ENCODE data around the gene EGFR. TPM values are rescaled to one million over a fixed set of nuclear protein-coding genes. Genes with fewer than 3 reads are reported as not detected.

EGFR gene
- total RNA-seq, 2 experiments from 2014 or later = 0.09 TPM; not detected in 1

GRCh38 chr7:55110282-55110992 is 91.6 kb downstream of the EGFR start:
- DNase-seq (no peak), ATAC-seq (no peak)
- peaks cover 33% of the 10 kb centered on the region for H3K27me3 Mint-ChIP-seq
- CTCF ChIA-PET = interaction anchor here (0.7 kb wide), 1 partner anchor 30 kb away, joined by 3 read pairs; no protein-coding TSS in a partner anchor
- no peak overlapping the region for H3K27ac Mint-ChIP-seq
- no peaks in the 10 kb centered on the region for H3K36me3 Mint-ChIP-seq (ENCODE audit: low read depth)
- POLR2A ChIA-PET = no interaction called here
- no peaks in the 10 kb centered on the region for H3K9me3 Mint-ChIP-seq (ENCODE audit: low read depth)
- H3K4me1 Mint-ChIP-seq = peaks cover under 1% of the 10 kb centered on the region
- intact Hi-C loops (cut with DNase I, micrococcal nuclease) = no loop called here
- H3K4me3 Mint-ChIP-seq = no peak overlapping the region

GRCh38 chr7:55110993-55111361 is 92.2 kb downstream of the EGFR start:
- ChIA-PET POLR2A (no interaction called here), CTCF (interaction anchor here (0.7 kb wide), 1 partner anchor 30 kb away, joined by 3 read pairs; no protein-coding TSS in a partner anchor)
- Mint-ChIP-seq H3K4me1 (no peaks in the 10 kb centered on the region), H3K27ac (no peak overlapping the region), H3K9me3 (ENCODE audit: low read depth) (no peaks in the 10 kb centered on the region), H3K27me3 (peaks cover 33% of the 10 kb centered on the region), H3K36me3 (ENCODE audit: low read depth) (no peaks in the 10 kb centered on the region), H3K4me3 (no peak overlapping the region)
- intact Hi-C loops (cut with DNase I, micrococcal nuclease) = no loop called here
- ATAC-seq (no peak), DNase-seq (no peak)

DNA sequence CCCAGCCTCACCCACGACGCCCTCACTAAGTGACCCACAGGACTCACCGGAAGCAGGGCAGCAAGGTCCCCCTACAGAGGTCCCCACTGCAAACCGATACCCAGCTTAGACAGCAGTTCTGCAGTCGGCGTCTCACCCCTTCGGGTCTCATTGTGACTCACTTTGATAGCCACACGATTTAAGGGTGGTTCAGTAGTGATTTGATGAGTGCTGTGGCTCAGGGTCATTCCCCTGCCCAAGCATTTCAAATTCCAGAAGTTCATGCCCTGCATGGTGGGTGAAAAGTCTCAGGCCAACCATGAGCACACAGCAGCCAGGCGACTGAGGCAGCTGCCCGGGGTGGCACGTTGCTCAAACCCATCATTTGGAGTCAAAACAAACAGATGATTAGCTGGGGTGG is 93.2 kb downstream of the EGFR start:
- ATAC-seq (no peak), DNase-seq (no peak)
- ChIA-PET CTCF (no interaction called here), POLR2A (no interaction called here)
- Mint-ChIP-seq H3K36me3 (ENCODE audit: low read depth) (no peaks in the 10 kb centered on the region), H3K27ac (no peak overlapping the region), H3K4me3 (no peak overlapping the region), H3K27me3 (peaks cover 32% of the 10 kb centered on the region), H3K4me1 (no peaks in the 10 kb centered on the region), H3K9me3 (ENCODE audit: low read depth) (no peaks in the 10 kb centered on the region)
- intact Hi-C loops (cut with DNase I, micrococcal nuclease) = no loop called here

DNA sequence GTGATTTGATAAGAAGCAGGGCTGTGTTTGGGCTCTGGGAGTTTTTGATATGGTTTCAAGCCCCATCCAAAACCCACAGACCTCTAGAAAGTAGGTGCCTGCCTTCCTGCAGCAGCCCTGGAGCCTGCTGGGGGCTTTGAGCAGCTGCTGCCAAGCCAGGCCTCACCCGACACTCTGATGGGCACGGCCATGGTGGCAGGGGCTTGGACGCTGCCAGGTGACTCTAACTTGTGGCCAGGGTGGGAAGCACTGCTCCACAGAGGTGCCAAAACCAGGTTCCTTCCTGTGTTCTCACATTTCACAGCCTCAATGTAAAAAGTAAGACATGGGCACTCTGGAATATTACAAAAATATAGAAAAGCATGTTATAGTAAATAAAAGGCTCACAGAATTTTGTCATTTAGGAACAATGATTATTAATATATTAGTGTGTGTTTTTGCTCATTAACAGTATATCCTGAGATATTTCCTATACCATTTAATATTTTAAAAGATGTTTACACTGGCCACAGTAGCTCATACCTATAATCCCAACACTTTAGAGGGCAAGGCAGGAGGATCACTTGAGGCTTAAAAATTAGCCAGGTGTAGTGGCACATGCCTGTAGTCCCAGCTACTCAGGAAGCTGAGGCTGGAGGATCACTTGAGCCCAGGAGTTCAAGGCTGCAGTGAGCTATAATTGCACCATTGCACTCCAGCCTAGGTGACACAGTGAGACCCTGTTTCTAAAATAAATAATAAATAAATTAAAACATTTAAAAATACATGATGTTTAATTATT is 95.1 kb downstream of the EGFR start:
- Mint-ChIP-seq H3K27ac (no peak overlapping the region), H3K27me3 (peaks cover 22% of the 10 kb centered on the region), H3K9me3 (ENCODE audit: low read depth) (no peaks in the 10 kb centered on the region), H3K36me3 (ENCODE audit: low read depth) (no peaks in the 10 kb centered on the region), H3K4me3 (no peak overlapping the region), H3K4me1 (no peaks in the 10 kb centered on the region)
- ATAC-seq (no peak), DNase-seq (no peak)
- ChIA-PET POLR2A (no interaction called here), CTCF (interaction anchor here (0.6 to 1.1 kb wide), 2 partner anchors 24 to 42 kb away, joined by 3 read pairs; no protein-coding TSS in a partner anchor)
- intact Hi-C loops (cut with DNase I, micrococcal nuclease) = no loop called here

GRCh38 chr7:55117286-55117685 is 98.5 kb downstream of the EGFR start:
- Mint-ChIP-seq H3K27ac (no peak overlapping the region), H3K9me3 (ENCODE audit: low read depth) (no peaks in the 10 kb centered on the region), H3K36me3 (ENCODE audit: low read depth) (no peaks in the 10 kb centered on the region), H3K4me1 (no peaks in the 10 kb centered on the region), H3K27me3 (peaks cover 20% of the 10 kb centered on the region), H3K4me3 (no peak overlapping the region)
- DNase-seq = no peak
- no peak for ATAC-seq
- POLR2A ChIA-PET = no interaction called here
- intact Hi-C loops (cut with DNase I, micrococcal nuclease) = no loop called here
- CTCF ChIA-PET = interaction anchor here (1.0 kb wide), 1 partner anchor 138 kb away, joined by 3 read pairs; no protein-coding TSS in a partner anchor

- DNase-seq (no peak), ATAC-seq (no peak)
- intact Hi-C loops (cut with DNase I, micrococcal nuclease) = no loop called here
- Mint-ChIP-seq H3K4me1 (no peaks in the 10 kb centered on the region), H3K9me3 (ENCODE audit: low read depth) (no peaks in the 10 kb centered on the region), H3K27me3 (peaks cover 18% of the 10 kb centered on the region), H3K27ac (no peak overlapping the region), H3K36me3 (ENCODE audit: low read depth) (no peaks in the 10 kb centered on the region), H3K4me3 (no peak overlapping the region)
- POLR2A ChIA-PET = no interaction called here
- CTCF ChIA-PET = interaction anchor here (0.9 kb wide), 1 partner anchor 137 kb away, joined by 3 read pairs; no protein-coding TSS in a partner anchor
Measured at GRCh38 chr7:55118426-55118825, 99.6 kb downstream of the EGFR start.

DNA sequence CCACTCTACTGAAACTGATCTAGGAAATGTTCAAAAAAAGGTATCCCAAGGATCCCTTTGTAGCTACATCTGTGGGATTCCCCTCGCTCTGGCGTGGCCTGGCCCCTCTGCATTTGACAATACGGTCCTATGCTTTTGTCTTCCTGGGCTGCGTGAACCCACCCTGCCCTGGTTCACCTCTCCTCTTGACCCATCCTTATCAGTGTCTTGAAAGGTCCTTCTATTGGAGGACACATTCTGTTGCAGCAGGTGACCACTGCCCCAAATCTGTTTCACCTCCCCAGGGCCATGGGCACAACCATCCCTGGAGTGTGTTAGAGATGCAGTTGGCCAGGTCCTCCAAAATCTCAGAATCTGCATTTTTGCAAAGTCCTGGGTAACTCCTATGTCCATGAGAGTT is 100.8 kb downstream of the EGFR start:
- Mint-ChIP-seq H3K36me3 (ENCODE audit: low read depth) (no peaks in the 10 kb centered on the region), H3K4me3 (no peak overlapping the region), H3K4me1 (no peaks in the 10 kb centered on the region), H3K9me3 (ENCODE audit: low read depth) (no peaks in the 10 kb centered on the region), H3K27ac (no peak overlapping the region), H3K27me3 (peaks cover 23% of the 10 kb centered on the region)
- intact Hi-C loops (cut with DNase I, micrococcal nuclease) = no loop called here
- DNase-seq = no peak
- ChIA-PET CTCF (no interaction called here), POLR2A (no interaction called here)
- no peak for ATAC-seq

- ChIA-PET CTCF (no interaction called here), POLR2A (no interaction called here)
- intact Hi-C loops (cut with DNase I, micrococcal nuclease) = no loop called here
Measured at GRCh38 chr7:55120074-55120473, 101.3 kb downstream of the EGFR start.

DNA sequence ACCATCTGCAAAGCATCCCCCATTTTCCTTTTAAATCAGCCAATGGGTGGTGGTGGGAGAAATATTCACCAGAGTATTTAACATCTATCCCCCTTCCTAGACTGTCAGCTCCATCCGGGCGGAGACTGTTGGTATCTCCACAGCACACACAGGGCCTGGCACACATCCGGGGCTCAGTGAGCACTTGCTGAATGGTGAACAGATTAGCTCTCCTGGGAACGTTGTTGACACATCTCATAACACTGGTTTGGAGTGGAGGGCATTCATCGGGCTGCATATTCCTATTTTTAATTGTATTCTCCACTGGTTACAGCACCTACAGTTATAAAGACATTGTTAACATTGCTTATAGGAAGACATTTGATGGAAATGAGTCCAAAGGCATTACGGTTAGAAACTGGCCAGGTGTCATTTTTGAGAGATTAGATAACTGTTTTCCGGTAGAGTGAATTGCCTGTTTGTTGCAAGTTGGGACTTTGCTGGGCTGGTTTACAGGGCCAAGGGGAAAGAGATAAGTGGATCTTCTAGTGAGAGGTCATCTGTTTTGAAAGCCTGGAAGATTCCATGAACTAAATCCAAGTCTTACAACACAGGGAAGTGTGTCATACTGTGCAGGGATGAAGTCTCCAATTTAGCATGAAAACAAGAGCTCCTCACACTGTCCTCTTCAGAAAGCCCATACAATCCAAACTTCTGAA is 101.8 kb downstream of the EGFR start:
- DNase-seq (no peak), ATAC-seq (no peak)
- Mint-ChIP-seq H3K27ac (no peak overlapping the region), H3K9me3 (ENCODE audit: low read depth) (no peaks in the 10 kb centered on the region), H3K27me3 (peaks cover 30% of the 10 kb centered on the region), H3K4me1 (no peaks in the 10 kb centered on the region), H3K4me3 (no peak overlapping the region), H3K36me3 (ENCODE audit: low read depth) (no peaks in the 10 kb centered on the region)
- POLR2A ChIA-PET = no interaction called here
- CTCF ChIA-PET = no interaction called here
- intact Hi-C loops (cut with DNase I, micrococcal nuclease) = no loop called here

More at GRCh38 chr7:55120074-55120473, 101.3 kb downstream of the EGFR start:
- Mint-ChIP-seq H3K4me3 (no peak overlapping the region), H3K27ac (no peak overlapping the region), H3K9me3 (ENCODE audit: low read depth) (no peaks in the 10 kb centered on the region), H3K27me3 (peaks cover 27% of the 10 kb centered on the region), H3K4me1 (no peaks in the 10 kb centered on the region), H3K36me3 (ENCODE audit: low read depth) (no peaks in the 10 kb centered on the region)
- DNase-seq = no peak
- ATAC-seq = no peak

DNA sequence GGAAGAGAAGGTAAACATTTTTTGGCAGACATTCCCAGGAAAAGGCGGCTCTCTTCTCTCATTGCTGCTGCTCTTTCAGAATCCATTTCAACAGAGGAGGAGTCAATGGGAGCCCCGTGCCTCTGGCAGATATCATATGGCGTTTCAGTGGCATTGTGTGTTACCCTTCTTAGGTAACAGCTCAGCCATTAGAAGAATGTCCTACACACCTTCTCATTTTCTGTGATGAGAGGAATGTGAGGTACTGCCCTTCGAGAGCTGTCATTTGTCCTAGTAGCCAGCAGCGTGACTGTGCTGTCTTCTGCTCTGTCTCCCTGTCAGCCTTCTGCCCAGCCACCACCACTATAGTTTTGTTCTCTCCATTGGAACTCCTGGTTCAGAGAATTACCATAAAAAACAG is 102.4 kb downstream of the EGFR start:
- Mint-ChIP-seq H3K27ac (no peak overlapping the region), H3K4me3 (no peak overlapping the region), H3K9me3 (ENCODE audit: low read depth) (no peaks in the 10 kb centered on the region), H3K4me1 (no peaks in the 10 kb centered on the region), H3K27me3 (peaks cover 35% of the 10 kb centered on the region), H3K36me3 (ENCODE audit: low read depth) (no peaks in the 10 kb centered on the region)
- DNase-seq (no peak), ATAC-seq (no peak)
- intact Hi-C loops (cut with DNase I, micrococcal nuclease) = no loop called here
- ChIA-PET POLR2A (no interaction called here), CTCF (no interaction called here)

DNA sequence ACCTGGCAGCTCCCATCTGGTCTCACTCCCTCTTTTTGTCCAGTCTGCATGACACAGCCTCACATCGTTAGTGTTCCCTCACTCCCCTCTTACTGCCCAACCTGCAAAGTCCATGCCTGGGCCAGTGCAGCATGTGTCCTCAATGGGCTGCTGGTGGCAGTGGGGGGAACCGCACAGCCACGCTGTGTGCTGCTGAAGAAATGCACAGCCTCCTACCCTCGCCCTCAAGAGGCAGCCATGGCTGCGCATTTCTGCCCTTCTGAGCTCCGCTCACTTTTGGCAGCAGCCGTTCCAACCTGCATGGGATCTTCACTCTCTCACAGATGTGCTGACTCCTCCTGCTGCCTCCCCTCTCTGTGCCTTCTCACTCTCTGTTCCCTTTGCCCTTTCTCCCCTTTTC is 103.4 kb downstream of the EGFR start:
- no peak for ATAC-seq
- POLR2A ChIA-PET = no interaction called here
- peaks cover 36% of the 10 kb centered on the region for H3K27me3 Mint-ChIP-seq
- no peak for DNase-seq
- H3K9me3 Mint-ChIP-seq (ENCODE audit: low read depth) = no peaks in the 10 kb centered on the region
- no peaks in the 10 kb centered on the region for H3K36me3 Mint-ChIP-seq (ENCODE audit: low read depth)
- CTCF ChIA-PET = no interaction called here
- no peak overlapping the region for H3K4me3 Mint-ChIP-seq
- no peaks in the 10 kb centered on the region for H3K4me1 Mint-ChIP-seq
- no peak overlapping the region for H3K27ac Mint-ChIP-seq
- intact Hi-C loops (cut with DNase I, micrococcal nuclease) = no loop called here
